Keratinocyte (primary cell): Measurements from ENCODE around the gene RFX2. TPM values are rescaled to one million over a fixed set of nuclear protein-coding genes. Genes with fewer than 3 reads are reported as not detected.
A peak's percentile ranks its signal among the peaks of the same experiment; 100 is the strongest.

Experiments used
- DNase-seq: peaks from one replicate; pipeline ENCODE4 v3.0.0-alpha.2; 2011; ENCODE audit warnings: low read depth, missing footprints, low spot score
- FAIRE-seq: peaks from 2 replicates; lab custom pipeline; 2011; peaks lifted over from hg19 to GRCh38; lab: Jason Lieb, UNC
- H2AFZ ChIP-seq: 2 replicates; pipeline ENCODE4 v1.6.0; 2012; ENCODE audit warnings: low read length, control low read depth, inconsistent platforms; ENCODE audit not compliant: control insufficient read depth
- H3K27ac ChIP-seq: 2 replicates; pipeline ENCODE4 v1.5.1; 2011; ENCODE audit warnings: low read length; ENCODE audit not compliant: control insufficient read depth, insufficient read depth
- H3K27me3 ChIP-seq: 3 replicates; pipeline ENCODE4 v1.6.0; 2011; ENCODE audit warnings: low read length; ENCODE audit not compliant: control insufficient read depth, insufficient read depth; ENCODE audit errors: extremely low read depth
- H3K36me3 ChIP-seq, 2 experiments: 2 replicates in 1 of 2; 3 replicates in 1 of 2; pipeline ENCODE4 v1.5.1; 2011; ENCODE audit warnings: low read length in 2 of 2, mild to moderate bottlenecking in 1 of 2; ENCODE audit not compliant: control insufficient read depth in 2 of 2, insufficient read depth in 2 of 2; ENCODE audit errors: extremely low read depth in 1 of 2
- H3K4me1 ChIP-seq: 3 replicates; pipeline ENCODE4 v1.5.1; 2011; ENCODE audit warnings: low read length; ENCODE audit not compliant: control insufficient read depth, insufficient read depth; ENCODE audit errors: extremely low read depth
- H3K4me2 ChIP-seq: 3 replicates; pipeline ENCODE4 v1.6.0; 2011; ENCODE audit warnings: low read depth, low read length; ENCODE audit not compliant: control insufficient read depth, insufficient read depth; ENCODE audit errors: extremely low read depth
- H3K4me3 ChIP-seq, 3 experiments: fragments of 200-600 bp in 1 of 3; sonication (generic) in 1 of 3; 2 replicates in 2 of 3; 3 replicates in 1 of 3; pipeline ENCODE4 v1.5.1; 2011 to 2016; ENCODE audit warnings: low read length in 3 of 3, mild to moderate bottlenecking in 3 of 3, control low read depth in 2 of 3, inconsistent platforms in 1 of 3, low read depth in 1 of 3, mixed read lengths in 1 of 3, mixed run types in 1 of 3, moderate library complexity in 1 of 3; ENCODE audit not compliant: control insufficient read depth in 2 of 3, insufficient read depth in 2 of 3; ENCODE audit errors: extremely low read depth in 1 of 3
- H3K79me2 ChIP-seq: 2 replicates; pipeline ENCODE4 v1.6.0; 2012; ENCODE audit warnings: low read length; ENCODE audit not compliant: control insufficient read depth, insufficient read depth
- H3K9ac ChIP-seq: 3 replicates; pipeline ENCODE4 v1.6.0; 2011; ENCODE audit warnings: low read length; ENCODE audit not compliant: control insufficient read depth, insufficient read depth; ENCODE audit errors: extremely low read depth
- H3K9me1 ChIP-seq: 3 replicates; pipeline ENCODE4 v1.6.0; 2011; ENCODE audit warnings: low read length; ENCODE audit not compliant: control insufficient read depth, insufficient read depth; ENCODE audit errors: extremely low read depth
- H3K9me3 ChIP-seq: 2 replicates; pipeline ENCODE4 v1.5.1; 2012; ENCODE audit warnings: low read depth, low read length; ENCODE audit not compliant: control insufficient read depth
- H4K20me1 ChIP-seq: 3 replicates; pipeline ENCODE4 v1.6.0; 2011; ENCODE audit warnings: low read length; ENCODE audit not compliant: control insufficient read depth, insufficient read depth; ENCODE audit errors: extremely low read depth
- CTCF ChIP-seq, 3 experiments: IDR thresholded peaks in 1 of 3; conservative IDR thresholded peaks in 1 of 3; optimal IDR thresholded peaks in 1 of 3; 2 replicates in 2 of 3; 3 replicates in 1 of 3; pipeline versions ENCODE3 to v1.5.1; 2011; ENCODE audit warnings: low read length in 3 of 3, mild to moderate bottlenecking in 3 of 3, moderate library complexity in 2 of 3, control low read depth in 1 of 3, inconsistent platforms in 1 of 3; ENCODE audit not compliant: insufficient read depth in 2 of 3; ENCODE audit errors: extremely low read depth in 1 of 3
- EZH2 ChIP-seq: IDR thresholded peaks from one replicate; pipeline ENCODE4 v1.6.1; 2012; ENCODE audit warnings: inconsistent platforms, mild to moderate bottlenecking, low read length, moderate library complexity
- dilution Hi-C: fragments of 300-500 bp; cut with MboI; formaldehyde crosslinking; loops from one replicate; pipeline ENCODE4 v1.7.0; 2020; ENCODE audit warnings: low sequenced_read_pairs; ENCODE audit not compliant: extremely low pct_ligation_motif_present
- polyA plus RNA-seq, 5 experiments: library from polyadenylated mRNA; depleted of rRNA in 3 of 5; stranded (reverse) in 3 of 5; stranded (forward) in 1 of 5; unstranded in 1 of 5; fragments of >200 nt; gene quantifications; 1 replicate in 1 of 5; 2 replicates in 3 of 5; 3 replicates in 1 of 5; pipeline versions ENCODE4 v1.2.1 to v1.2.3, GENCODE V29; 2011 to 2012; ENCODE audit warnings: missing spikeins in 2 of 5, low read depth in 1 of 5, low replicate concordance in 1 of 5

The RFX2 gene
- polyA plus RNA-seq, 1 donor (not counting 4 experiments of a cell fraction or from before 2014, with no cell fraction given): 5.8 TPM

- H4K20me1 ChIP-seq: peaks cover 15% of the 10 kb centered on the region
- DNase-seq: peak; percentile 97
- H2AFZ ChIP-seq: peak within 1 kb of the TSS; percentile 90
- no peaks in the 10 kb centered on the region for H3K27me3 ChIP-seq
- peak within 1 kb of the TSS; percentile 99 for H3K4me2 ChIP-seq
- dilution Hi-C loops: no loop called here
- peaks cover 23% of the 10 kb centered on the region for H3K4me1 ChIP-seq
- H3K9me3 ChIP-seq: no peaks in the 10 kb centered on the region
- FAIRE-seq: no peak
- peak within 1 kb of the TSS; percentile 92 for H3K9ac ChIP-seq
- H3K27ac ChIP-seq: peak within 1 kb of the TSS; percentile 85
- H3K4me3 ChIP-seq: peak within 1 kb of the TSS; percentile 81 to 97 (median 82)
- TF ChIP-seq CTCF (optimal IDR thresholded peaks at IDR 0.05 in 1 of 3, IDR thresholded peaks at IDR 0.05 in 1 of 3, conservative IDR thresholded peaks at IDR 0.05 in 1 of 3; ENCODE audit: extremely low read depth in 1 of 3, insufficient read depth in 2 of 3, low read length in 3 of 3) (no peak), EZH2 (no peak)
- peaks cover 56% of the 10 kb centered on the region for H3K79me2 ChIP-seq
- H3K36me3 ChIP-seq: peaks cover 9 to 18% of the 10 kb centered on the region in 2 experiments
- H3K9me1 ChIP-seq: no peaks in the 10 kb centered on the region
Measured at GRCh38 chr19:5977785-5978605, 132.3 kb downstream of the RFX2 start, which contains the start of gene RANBP3. Gene RANBP3, minus strand, starts transcription at chr19:5978140. Its CDS starts 58 bp downstream, at chr19:5978082.

- Histone ChIP-seq H3K9me1 (peaks cover 2% of the 10 kb centered on the region), H3K4me1 (peaks cover 23% of the 10 kb centered on the region), H3K4me2 (peak overlapping the region; percentile 99), H3K27me3 (no peaks in the 10 kb centered on the region), H3K79me2 (peaks cover 63% of the 10 kb centered on the region), H3K9me3 (no peaks in the 10 kb centered on the region), H3K9ac (peak overlapping the region; percentile 92), H3K4me3 (peak overlapping the region; percentile 69 to 97 (median 81)), H3K36me3 (peaks cover 9 to 19% of the 10 kb centered on the region in 2 experiments), H3K27ac (peak overlapping the region; percentile 85), H4K20me1 (peaks cover 20% of the 10 kb centered on the region), H2AFZ (peak overlapping the region; percentile 78)
- DNase-seq: no peak
- TF ChIP-seq EZH2: no peak
- no peak for FAIRE-seq
- dilution Hi-C loops: no loop called here
Measured at GRCh38 chr19:5977222-5977784, 133.0 kb downstream of the RFX2 start.
